OCI-LY7 (cell line): ENCODE results near the gene SLC6A18.

Source experiments
- CTCF ChIP-seq: fragments of 200-600 bp; sonication (generic); conservative IDR thresholded peaks from 2 replicates; pipeline ENCODE4 v1.5.1; 2014; ENCODE audit warnings: mild to moderate bottlenecking, antibody characterized with exemption, low read length, moderate library complexity, mixed read lengths
- EZH2phosphoT487 ChIP-seq: fragments of 200-600 bp; sonication (generic); IDR thresholded peaks from 2 replicates; pipeline ENCODE4 v1.6.1; 2018; ENCODE audit warnings: low read depth, borderline replicate concordance, mild to moderate bottlenecking, mixed run types, antibody characterized with exemption, low read length, moderate library complexity, mixed read lengths

GRCh38 chr5:1214936-1215220 lies 10.3 kb upstream of the SLC6A18 start:
- TF ChIP-seq CTCF: no peak
- no peak for TF ChIP-seq EZH2phosphoT487
